HepG2 (cell line): ENCODE measurements around the gene PLXND1. TPM values are rescaled to one million over a fixed set of nuclear protein-coding genes. Genes with fewer than 3 reads are reported as not detected.

Experiments
- CCDC6 ChIP-seq: sonication (generic); formaldehyde crosslinking; IDR thresholded peaks from 2 replicates; pipeline ENCODE4 v1.8.1; 2022; ENCODE audit warnings: mild to moderate bottlenecking, missing genetic modification reagents, moderate library complexity
- CREB3 ChIP-seq: sonication (generic); formaldehyde crosslinking; IDR thresholded peaks from 2 replicates; pipeline ENCODE4 v1.5.0; 2020; ENCODE audit warnings: missing genetic modification reagents
- DZIP1 ChIP-seq: sonication (generic); formaldehyde crosslinking; IDR thresholded peaks from 2 replicates; pipeline ENCODE4 v1.5.0; 2020; ENCODE audit warnings: mild to moderate bottlenecking, missing genetic modification reagents
- HMGA1 ChIP-seq: sonication (generic); formaldehyde crosslinking; conservative IDR thresholded peaks from 2 replicates; pipeline ENCODE4 v1.4.0; 2020; ENCODE audit warnings: missing genetic modification reagents
- MXI1 ChIP-seq: IDR thresholded peaks from 3 replicates; pipeline ENCODE4 v1.6.1; 2012; ENCODE audit warnings: low read depth, low read length, inconsistent platforms, borderline replicate concordance
- PCBP2 ChIP-seq: fragments of 200-400 bp; formaldehyde crosslinking; optimal IDR thresholded peaks from 2 replicates; pipeline ENCODE3; 2018; ENCODE audit warnings: low read length, low read depth; ENCODE audit not compliant: poor library complexity, severe bottlenecking
- SMAD9 ChIP-seq: sonication (generic); formaldehyde crosslinking; IDR thresholded peaks from 2 replicates; pipeline ENCODE4 v1.5.1; 2020; ENCODE audit warnings: mild to moderate bottlenecking, missing genetic modification reagents
- SMARCE1 ChIP-seq: fragments of 450-650 bp; IDR thresholded peaks from 2 replicates; pipeline ENCODE4 v1.6.1; 2017; ENCODE audit warnings: borderline replicate concordance
- ZBTB2 ChIP-seq: sonication (generic); formaldehyde crosslinking; IDR thresholded peaks from 2 replicates; pipeline ENCODE4 v1.8.0; 2022; ENCODE audit warnings: low read depth, missing genetic modification reagents
- ZBTB40 ChIP-seq, 2 experiments: fragments of 450-650 bp in 1 of 2; sonication (generic) in 1 of 2; formaldehyde crosslinking in 1 of 2; IDR thresholded peaks; 2 replicates each; pipeline versions ENCODE4 v1.6.1 to v1.8.0; 2016 to 2022; ENCODE audit warnings: antibody characterized with exemption in 1 of 2, mild to moderate bottlenecking in 1 of 2, missing genetic modification reagents in 1 of 2
- ZNF232 ChIP-seq: sonication (generic); formaldehyde crosslinking; IDR thresholded peaks from 2 replicates; pipeline ENCODE4 v1.4.0; 2020; ENCODE audit warnings: missing genetic modification reagents, borderline replicate concordance
- ZNF766 ChIP-seq: sonication (generic); formaldehyde crosslinking; IDR thresholded peaks from 2 replicates; pipeline ENCODE4 v1.5.0; 2020; ENCODE audit warnings: missing genetic modification reagents, borderline replicate concordance
- ZNF772 ChIP-seq: sonication (generic); formaldehyde crosslinking; IDR thresholded peaks from 2 replicates; pipeline ENCODE4 v1.5.0; 2020; ENCODE audit warnings: mild to moderate bottlenecking, missing genetic modification reagents
- ZSCAN30 ChIP-seq: sonication (generic); formaldehyde crosslinking; IDR thresholded peaks from 2 replicates; pipeline ENCODE4 v1.5.0; 2020; ENCODE audit warnings: mild to moderate bottlenecking, missing genetic modification reagents
- polyA plus RNA-seq, 8 experiments: library from polyadenylated mRNA; depleted of rRNA in 3 of 8; stranded (reverse) in 7 of 8; unstranded in 1 of 8; fragments of >200 nt; fragmentation: Illumina TruSeq in 4 of 8; extraction: Trizol in 4 of 8; gene quantifications; 2 replicates each; pipeline versions ENCODE4 v1.2.1 to v1.2.3, GENCODE V29; 2011 to 2016; ENCODE audit warnings: low read depth in 4 of 8, missing spikeins in 1 of 8, mixed read lengths in 1 of 8; ENCODE audit not compliant: insufficient read depth in 1 of 8
- total RNA-seq, 5 experiments: library from RNA; depleted of rRNA; stranded (reverse); fragments of >200 nt; fragmentation: Illumina TruSeq; extraction: Trizol; gene quantifications; 2 replicates each; pipeline ENCODE4 v1.2.3, GENCODE V29; 2016; ENCODE audit warnings: low read depth in 1 of 5

The PLXND1 gene
- total and polyA plus RNA-seq, 2 of the 13 experiments (the other 11 are each of a cell fraction or from before 2014, with no cell fraction given), result 15.9 to 42.0 TPM

GRCh38 chr3:129627350-129628168 is 21.1 kb upstream of the PLXND1 start (continued):
- no peak for TF ChIP-seq ZSCAN30 (CRISPR knock-in tag)
- no peak; the same call in 2 of the 3 replicates for TF ChIP-seq MXI1
- no peak for TF ChIP-seq HMGA1 (CRISPR knock-in tag)
- TF ChIP-seq SMAD9 (CRISPR knock-in tag), result no peak
- no peak for TF ChIP-seq ZBTB2 (CRISPR knock-in tag)
- TF ChIP-seq ZBTB40 (IDR thresholded peaks at IDR 0.05), result no peak
- no peak for TF ChIP-seq ZBTB40 (CRISPR knock-in tag; IDR thresholded peaks at IDR 0.05)
- no peak for TF ChIP-seq CREB3 (CRISPR knock-in tag)
- no peak for TF ChIP-seq SMARCE1
- TF ChIP-seq ZNF766 (CRISPR knock-in tag), result no peak
- no peak for TF ChIP-seq DZIP1
- no peak; the same call in 1 of the 2 replicates for TF ChIP-seq ZNF772 (CRISPR knock-in tag)
- TF ChIP-seq CCDC6 (CRISPR knock-in tag), result no peak
- TF ChIP-seq ZNF232 (CRISPR knock-in tag), result no peak
- TF ChIP-seq PCBP2, result no peak
